Liver (tissue), 3 donors: ENCODE results near the gene DDX56.

Experiments used
- CTCF ChIP-seq: fragments of 150-350 bp; IDR thresholded peaks from 2 replicates; pipeline ENCODE4 v1.5.1; 2017; ENCODE audit warnings: improper control_type of control experiment, low read depth, low read length; ENCODE audit not compliant: missing input control
- EGR1 ChIP-seq, 2 donors: IDR thresholded peaks; 2 replicates each; pipeline ENCODE4 v1.6.1; 2016 to 2018; ENCODE audit warnings: antibody characterized with exemption in 2 of 2, low read depth in 2 of 2
- GABPA ChIP-seq, 2 donors: IDR thresholded peaks in 1 of 2; conservative IDR thresholded peaks in 1 of 2; 2 replicates each; pipeline ENCODE4 v1.6.1; 2016; ENCODE audit warnings: antibody characterized with exemption in 2 of 2, mild to moderate bottlenecking in 1 of 2, moderate library complexity in 1 of 2
- HNF4G ChIP-seq: IDR thresholded peaks from 2 replicates; pipeline ENCODE4 v1.6.1; 2016; ENCODE audit warnings: antibody characterized with exemption
- JUND ChIP-seq, 2 donors: IDR thresholded peaks; 2 replicates each; pipeline ENCODE4 v1.6.1; 2016; ENCODE audit warnings: antibody characterized with exemption in 2 of 2
- MAX ChIP-seq: IDR thresholded peaks from 2 replicates; pipeline ENCODE4 v1.6.1; 2016; ENCODE audit warnings: antibody characterized with exemption
- RAD21 ChIP-seq, 2 donors: IDR thresholded peaks; 2 replicates each; pipeline ENCODE4 v1.6.1; 2016; ENCODE audit warnings: antibody characterized with exemption in 2 of 2, mild to moderate bottlenecking in 2 of 2
- RXRA ChIP-seq, 2 donors: IDR thresholded peaks; 2 replicates each; pipeline ENCODE4 v1.6.1; 2017 to 2018; ENCODE audit warnings: antibody characterized with exemption in 2 of 2, mild to moderate bottlenecking in 1 of 2
- SP1 ChIP-seq: IDR thresholded peaks from 2 replicates; pipeline ENCODE4 v1.6.1; 2018; ENCODE audit warnings: antibody characterized with exemption, mild to moderate bottlenecking
- TAF1 ChIP-seq: conservative IDR thresholded peaks from 2 replicates; pipeline ENCODE4 v1.6.1; 2016; ENCODE audit warnings: antibody characterized with exemption, mild to moderate bottlenecking
- YY1 ChIP-seq: IDR thresholded peaks from 2 replicates; pipeline ENCODE4 v1.6.1; 2016; ENCODE audit warnings: antibody characterized with exemption, mild to moderate bottlenecking
- ZBTB33 ChIP-seq: IDR thresholded peaks from 2 replicates; pipeline ENCODE4 v1.6.1; 2016; ENCODE audit warnings: antibody characterized with exemption
- donor health status: healthy.
- donor health status: healthy.

- TF ChIP-seq SP1: no peak
- TF ChIP-seq CTCF: no peak
- no peak for TF ChIP-seq TAF1
- no peak for TF ChIP-seq GABPA (IDR thresholded peaks at IDR 0.05 in 1 of 2, conservative IDR thresholded peaks at IDR 0.05 in 1 of 2)
- TF ChIP-seq JUND (IDR thresholded peaks at IDR 0.05): no peak
- no peak for TF ChIP-seq HNF4G
- TF ChIP-seq MAX: no peak
- TF ChIP-seq YY1: no peak
- TF ChIP-seq RAD21 (IDR thresholded peaks at IDR 0.05): no peak
- no peak for TF ChIP-seq EGR1 (IDR thresholded peaks at IDR 0.05; ENCODE audit: low read depth in 2 of 2)
- TF ChIP-seq RXRA (IDR thresholded peaks at IDR 0.05): no peak
- no peak for TF ChIP-seq ZBTB33
These were observed 5.8 kb downstream of the DDX56 start for GRCh38 chr7:44567884-44568283.
